ENCODE results near the gene EDC4. TPM values are rescaled to one million over a fixed set of nuclear protein-coding genes. Genes with fewer than 3 reads are reported as not detected.

The EDC4 gene
- total RNA-seq, 1 experiment from 2014 or later = 50.7 TPM

Other genes starting within 250 kb of the EDC4 start
- 5.1 and 11.7 TPM in 2 replicates for gene CARMIL2, start 227.9 kb upstream of the EDC4 start, total RNA-seq (2014; rRNA removed; shearing (Covaris generic))
- gene ACD, start 212.8 kb upstream of the EDC4 start, total RNA-seq (2014; rRNA removed; shearing (Covaris generic)) = 43.0 and 73.8 TPM in 2 replicates
- gene PARD6A, start 212.1 kb upstream of the EDC4 start, total RNA-seq (2014; rRNA removed; shearing (Covaris generic)) = 5.7 and 12.9 TPM in 2 replicates
- gene ENKD1, start 206.3 kb upstream of the EDC4 start, total RNA-seq (2014; rRNA removed; shearing (Covaris generic)) = 1.7 TPM in 1 of 2 replicates, not detected in the other
- gene C16orf86, start 206.2 kb upstream of the EDC4 start, total RNA-seq (2014; rRNA removed; shearing (Covaris generic)) = not detected in 2 replicates
- gene GFOD2, start 153.7 kb upstream of the EDC4 start, total RNA-seq (2014; rRNA removed; shearing (Covaris generic)) = 21.9 and 25.9 TPM in 2 replicates
- 3.7 and 8.8 TPM in 2 replicates for gene RANBP10, start 66.5 kb upstream of the EDC4 start, total RNA-seq (2014; rRNA removed; shearing (Covaris generic))
- 0.05 and 0.55 TPM in 2 replicates for gene TSNAXIP1, start 66.2 kb upstream of the EDC4 start, total RNA-seq (2014; rRNA removed; shearing (Covaris generic))
- 21.4 and 21.6 TPM in 2 replicates for gene THAP11, start 30.7 kb upstream of the EDC4 start, total RNA-seq (2014; rRNA removed; shearing (Covaris generic))
- 68.5 and 72.4 TPM in 2 replicates for gene NUTF2, start 26.1 kb upstream of the EDC4 start, total RNA-seq (2014; rRNA removed; shearing (Covaris generic))
- 25.5 and 27.9 TPM in 2 replicates for gene CENPT, start 25.4 kb upstream of the EDC4 start, total RNA-seq (2014; rRNA removed; shearing (Covaris generic))
- not detected in 2 replicates for gene NRN1L, start 11.8 kb downstream of the EDC4 start, total RNA-seq (2014; rRNA removed; shearing (Covaris generic))
- 3.3 and 3.5 TPM in 2 replicates for gene PSKH1, start 20.2 kb downstream of the EDC4 start, total RNA-seq (2014; rRNA removed; shearing (Covaris generic))
- gene CTRL, start 58.8 kb downstream of the EDC4 start, total RNA-seq (2014; rRNA removed; shearing (Covaris generic)) = 0.33 and 0.96 TPM in 2 replicates
- 27.9 and 28.8 TPM in 2 replicates for gene PSMB10, start 63.8 kb downstream of the EDC4 start, total RNA-seq (2014; rRNA removed; shearing (Covaris generic))
- gene LCAT, start 71.1 kb downstream of the EDC4 start, total RNA-seq (2014; rRNA removed; shearing (Covaris generic)) = 4.9 and 16.7 TPM in 2 replicates
- gene SLC12A4, start 95.6 kb downstream of the EDC4 start, total RNA-seq (2014; rRNA removed; shearing (Covaris generic)) = 25.1 and 26.6 TPM in 2 replicates
- gene DPEP3, start 107.4 kb downstream of the EDC4 start, total RNA-seq (2014; rRNA removed; shearing (Covaris generic)) = not detected in 2 replicates
- gene DPEP2, start 126.4 kb downstream of the EDC4 start, total RNA-seq (2014; rRNA removed; shearing (Covaris generic)) = not detected in 2 replicates
- gene DPEP2NB, start 142.9 kb downstream of the EDC4 start, total RNA-seq (2014; rRNA removed; shearing (Covaris generic)) = not detected in 2 replicates
- gene DDX28, start 150.2 kb downstream of the EDC4 start, total RNA-seq (2014; rRNA removed; shearing (Covaris generic)) = 9.1 and 10.2 TPM in 2 replicates
- gene DUS2, start 150.2 kb downstream of the EDC4 start, total RNA-seq (2014; rRNA removed; shearing (Covaris generic)) = 12.8 and 12.9 TPM in 2 replicates
- 13.4 and 14.3 TPM in 2 replicates for gene NFATC3, start 212.3 kb downstream of the EDC4 start, total RNA-seq (2014; rRNA removed; shearing (Covaris generic))

Measured in A172 (cell line).